Heart left ventricle (tissue), 16 donors: Measurements from ENCODE around the gene ANKRD52. TPM values are rescaled to one million over a fixed set of nuclear protein-coding genes. Genes with fewer than 3 reads are reported as not detected.
A peak's percentile ranks its signal among the peaks of the same experiment; 100 is the strongest.

Source experiments
- ATAC-seq, 4 donors: fragments of 200-7000 bp; cut with Tn5 transposase; one replicate each; pipeline ENCODE4 v1.9.1; 2020 to 2022; ENCODE audit warnings: moderate library complexity in 4 of 4, mild to moderate bottlenecking in 3 of 4, moderate number of reproducible peaks in 1 of 4
- DNase-seq, 5 donors: peaks; one replicate each; pipeline ENCODE4 v3.0.0-alpha.2; 2020
- H3K27ac ChIP-seq, 12 donors: fragments of 200-600 bp; sonication (generic) in 4 of 12; one replicate each; pipeline versions ENCODE4 v1.5.0 to v1.8.0; 2016 to 2022; ENCODE audit warnings: mild to moderate bottlenecking in 2 of 12
- H3K27me3 ChIP-seq, 9 donors: fragments of 200-600 bp; sonication (generic) in 2 of 9; one replicate each; pipeline versions ENCODE4 v1.5.1 to v1.8.0; 2016 to 2022; ENCODE audit warnings: mild to moderate bottlenecking in 3 of 9
- H3K36me3 ChIP-seq, 9 donors: fragments of 200-600 bp; sonication (generic) in 2 of 9; one replicate each; pipeline versions ENCODE4 v1.5.0 to v1.8.0; 2018 to 2022; ENCODE audit warnings: mild to moderate bottlenecking in 2 of 9
- H3K4me1 ChIP-seq, 12 donors: fragments of 200-600 bp; sonication (generic) in 4 of 12; one replicate each; pipeline versions ENCODE4 v1.5.0 to v1.8.0; 2016 to 2022; ENCODE audit warnings: mild to moderate bottlenecking in 3 of 12
- H3K4me3 ChIP-seq, 12 donors: fragments of 200-600 bp; sonication (generic) in 4 of 12; one replicate each; pipeline versions ENCODE4 v1.5.0 to v1.8.0; 2017 to 2022; ENCODE audit warnings: mild to moderate bottlenecking in 9 of 12, moderate library complexity in 4 of 12
- H3K9me3 ChIP-seq, 12 donors: fragments of 200-600 bp; sonication (generic) in 4 of 12; one replicate each; pipeline versions ENCODE4 v1.5.0 to v1.8.0; 2016 to 2022; ENCODE audit warnings: mild to moderate bottlenecking in 1 of 12
- CTCF ChIP-seq, 12 donors: fragments of 200-600 bp; sonication (generic) in 4 of 12; IDR thresholded peaks; one replicate each; pipeline versions ENCODE4 v1.5.0 to v1.8.0; 2018 to 2022; ENCODE audit warnings: antibody characterized with exemption in 12 of 12, mild to moderate bottlenecking in 5 of 12
- POLR2A ChIP-seq, 2 donors: fragments of 450-650 bp; IDR thresholded peaks; one replicate each; pipeline ENCODE4 v1.6.1; 2017; ENCODE audit warnings: antibody characterized with exemption in 2 of 2, mild to moderate bottlenecking in 2 of 2, moderate library complexity in 2 of 2
- WGBS, 4 donors: extraction: QIAGEN DNeasy Blood & Tissue Kit in 2 of 4; methylation state at CpG; one replicate each; pipeline versions ENCODE4 v1.1.5 to v1.1.7; 2013 to 2018; 5-methylcytosine and 5-hydroxymethylcytosine counted together
- intact Hi-C, 10 donors: fragments of 100-400 bp; cut with DNase I; formaldehyde crosslinking; loops; one replicate each; pipeline versions ENCODE4 v1.11.1 to v1.14.2; 2022
- polyA plus RNA-seq, 2 donors: library from polyadenylated mRNA; stranded (reverse); fragments of 200-250 nt; gene quantifications; one replicate each; pipeline ENCODE4 v1.2.3, GENCODE V29; 2013
- total RNA-seq, 9 donors: library from RNA; depleted of rRNA in 2 of 9; stranded (reverse); fragments of >200 nt in 2 of 9; fragmentation: NEBNext Ultra II Directional in 3 of 9; extraction: Animal tissue kit (Norgen Biotek cat#: 25700) in 3 of 9; gene quantifications; one replicate each; pipeline versions ENCODE4 v1.1.0 to v1.2.4, GENCODE V29; 2016 to 2023
- donor health status: ischemic (EF 13 %, LVEDD 7.1; RV severe dilation, severe dysfunction).
- donor health status: healthy with polysubstance abuse.
- donor health status: DM: no; HTN: yes; CAD: no.
- donor health status: DM: no; HTN: no; CAD: no.
- donor health status: ischemic (EF 25% LVEDD 6.9; RV normal size, moderate dysfunction).
- donor health status: ischemic (EF 25% LVEDD 5.7; RV mildly dilated, moderate dysfunction).
- donor health status: healthy.
- donor health status: DM: yes; HTN: yes; CAD: no.
- donor health status: ischemic (EF 35%, LVEDD 5.7; RV mildly dilated, moderate dysfunction).
- donor health status: nonischemic (EF 11% LVEDD 7.7; RV severe dilation, severe dysfunction).
- donor health status: DM: yes; HTN: yes; CAD: no.
- donor health status: PGD.
- donor health status: ischemic (EF 29% LVEDD 5.4; RV normal size, mild dysfunction).
- donor health status: nonischemic (EF 23%, LVEDD 6.1; RV moderate dilation, normal function).

Gene ANKRD52
- total and polyA plus RNA-seq, 11 donors, result 12.2 to 40.6 (median 28.0) TPM

GRCh38 chr12:56231184-56231582 is 27.0 kb downstream of the ANKRD52 start:
- Histone ChIP-seq H3K27me3 (no peaks in the 10 kb centered on the region), H3K9me3 (no peaks in the 10 kb centered on the region), H3K4me3 (no peak overlapping the region), H3K4me1 (no peaks in the 10 kb centered on the region), H3K27ac (no peak overlapping the region), H3K36me3 (peaks cover 0 to 26% (median 11%) of the 10 kb centered on the region in 9 donors)
- 90 to 93% (median 91%) methylated on average over 4 to 11 of the region's 11 CpGs for WGBS, 4 donors
- peak in 1 of 5 donors; percentile 48 for DNase-seq
- intact Hi-C loops, result no loop called here
- no peak for TF ChIP-seq CTCF (IDR thresholded peaks at IDR 0.05)
- no peak for TF ChIP-seq POLR2A (IDR thresholded peaks at IDR 0.05)
- ATAC-seq, result no peak

- Histone ChIP-seq H3K9me3 (no peaks in the 10 kb centered on the region), H3K36me3 (peaks cover 0 to 27% (median 12%) of the 10 kb centered on the region in 9 donors), H3K4me3 (no peak overlapping the region), H3K27ac (no peak overlapping the region), H3K4me1 (no peaks in the 10 kb centered on the region), H3K27me3 (no peaks in the 10 kb centered on the region)
- peak in 2 of 4 donors; percentile 10 to 37 for ATAC-seq
- intact Hi-C loops, result no loop called here
- 64 to 81% (median 79%) methylated on average over 6 to 8 of the region's 8 CpGs for WGBS, 4 donors
- DNase-seq, result peak in 1 of 5 donors; percentile 45
- TF ChIP-seq POLR2A (IDR thresholded peaks at IDR 0.05) (no peak), CTCF (IDR thresholded peaks at IDR 0.05) (no peak)
These were observed 27.6 kb downstream of the ANKRD52 start for GRCh38 chr12:56230432-56231183.

GRCh38 chr12:56229916-56230431 is 28.2 kb downstream of the ANKRD52 start, which contains the start of gene SLC39A5:
Gene SLC39A5, plus strand, starts transcription at chr12:56230051. Its CDS starts 1,224 bp downstream, at chr12:56231275.
- no peaks in the 10 kb centered on the region for H3K27me3 ChIP-seq
- intact Hi-C loops, result loop anchor here in 2 of 10 donors (5.0 to 10.0 kb wide), 2 partner anchors 38 to 235 kb away; partner anchors contain the start of gene SPRYD4 (in 1 of the 2)
- peaks cover 0 to 27% (median 12%) of the 10 kb centered on the region in 9 donors for H3K36me3 ChIP-seq
- H3K4me3 ChIP-seq, result no peak within 1 kb of the TSS
- TF ChIP-seq CTCF (IDR thresholded peaks at IDR 0.05) (no peak), POLR2A (IDR thresholded peaks at IDR 0.05) (no peak)
- 81 to 90% (median 84%) methylated on average over 4 of the region's 4 CpGs for WGBS, 4 donors
- DNase-seq (peak in 1 of 5 donors; percentile 10), ATAC-seq (no peak)
- peaks cover 0 to 3% (median under 1%) of the 10 kb centered on the region in 12 donors for H3K4me1 ChIP-seq
- H3K9me3 ChIP-seq, result no peaks in the 10 kb centered on the region
- H3K27ac ChIP-seq, result no peak within 1 kb of the TSS

GRCh38 chr12:56229082-56229481 is 29.1 kb downstream of the ANKRD52 start:
- H3K36me3 ChIP-seq, result peaks cover 0 to 27% (median 12%) of the 10 kb centered on the region in 9 donors
- H3K27ac ChIP-seq, result no peak overlapping the region
- intact Hi-C loops, result loop anchor here in 2 of 10 donors (5.0 to 10.0 kb wide), 2 partner anchors 37 to 236 kb away; partner anchors contain the start of gene SPRYD4 (in 1 of the 2)
- ATAC-seq (no peak), DNase-seq (no peak)
- WGBS, 4 donors, result 78 to 82% (median 80%) methylated on average over 7 of the region's 7 CpGs
- peaks cover 0 to 8% (median 7%) of the 10 kb centered on the region in 12 donors for H3K4me1 ChIP-seq
- H3K4me3 ChIP-seq, result no peak overlapping the region
- no peak for TF ChIP-seq CTCF (IDR thresholded peaks at IDR 0.05)
- no peak for TF ChIP-seq POLR2A (IDR thresholded peaks at IDR 0.05)
- no peaks in the 10 kb centered on the region for H3K27me3 ChIP-seq
- no peaks in the 10 kb centered on the region for H3K9me3 ChIP-seq
